Progenitor cell of endocrine pancreas (in vitro differentiated cells): Measurements from ENCODE around the gene S100A14. TPM values are rescaled to one million over a fixed set of nuclear protein-coding genes. Genes with fewer than 3 reads are reported as not detected.

Experiments
- DNase-seq: peaks from one replicate; pipeline ENCODE4 v3.0.0; 2021; ENCODE audit warnings: low spot score; ENCODE audit not compliant: unreplicated experiment
- H3K27ac Mint-ChIP-seq: 2 replicates; pipeline ENCODE4 v1.8.0; 2021; ENCODE audit warnings: mild to moderate bottlenecking, moderate library complexity, mixed read lengths
- H3K27me3 Mint-ChIP-seq: 2 replicates; pipeline ENCODE4 v1.8.0; 2021; ENCODE audit warnings: mixed read lengths
- H3K36me3 Mint-ChIP-seq: 2 replicates; pipeline ENCODE4 v1.8.0; 2022; ENCODE audit warnings: mixed read lengths; ENCODE audit not compliant: insufficient read depth
- H3K4me1 Mint-ChIP-seq: 2 replicates; pipeline ENCODE4 v1.8.0; 2021; ENCODE audit warnings: low read depth, mixed read lengths
- H3K4me3 Mint-ChIP-seq: 2 replicates; pipeline ENCODE4 v1.8.0; 2021; ENCODE audit warnings: low read depth, mild to moderate bottlenecking, moderate library complexity, mixed read lengths
- H3K9me3 Mint-ChIP-seq: 2 replicates; pipeline ENCODE4 v1.8.0; 2021; ENCODE audit warnings: low read depth, mixed read lengths
- total RNA-seq: library from RNA; stranded (reverse); gene quantifications from 2 replicates; pipeline ENCODE4 v1.2.1, GENCODE V29; 2021
- TF ChIP-seq, protein P1 (sequence below): fragments of 200-600 bp; sonication (generic); IDR thresholded peaks from one replicate; pipeline ENCODE4 v1.5.0; 2021; ENCODE audit warnings: antibody characterized with exemption, mild to moderate bottlenecking; ENCODE audit not compliant: unreplicated experiment

S100A14 gene
- total RNA-seq, 1 donor from 2014 or later = 1.4 TPM

DNA sequence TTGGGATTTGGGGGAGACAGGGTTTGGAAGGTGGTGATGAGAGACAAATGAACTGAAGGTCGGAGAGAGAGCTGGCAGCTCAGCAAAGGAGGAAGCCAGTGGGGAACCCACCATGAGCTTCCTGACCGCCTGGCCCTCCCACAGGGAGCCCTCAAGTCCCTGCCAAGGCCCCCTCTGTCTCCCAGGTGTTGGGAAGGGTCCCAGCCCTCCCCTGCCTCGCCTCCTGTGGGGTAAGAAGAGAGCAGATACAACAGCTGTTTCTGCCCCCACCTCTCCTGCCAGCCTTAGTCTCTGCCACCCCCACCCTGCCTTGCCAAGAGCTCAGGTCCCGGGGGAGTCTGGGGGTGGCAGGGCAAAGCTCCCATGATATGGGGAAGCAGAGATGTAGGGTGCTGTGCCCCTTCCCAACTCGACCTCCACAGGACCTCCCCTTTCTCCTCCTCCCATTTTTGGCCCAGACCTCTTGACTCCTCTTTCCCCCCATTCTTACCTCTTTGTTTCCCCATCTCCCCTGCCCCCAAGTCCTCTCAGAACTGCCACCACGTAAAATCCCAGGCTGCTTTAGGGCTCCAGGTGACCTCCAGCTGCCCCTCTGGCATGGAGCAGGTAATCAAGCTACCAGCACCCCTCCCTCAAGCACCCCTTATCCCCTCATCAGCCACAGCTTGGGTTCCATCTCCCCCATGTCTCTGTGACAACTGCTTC is 12.7 kb upstream of the S100A14 start:
- H3K9me3 Mint-ChIP-seq = peaks cover 4% of the 10 kb centered on the region
- no peak overlapping the region for H3K27ac Mint-ChIP-seq
- H3K4me1 Mint-ChIP-seq = peaks cover 34% of the 10 kb centered on the region

DNA sequence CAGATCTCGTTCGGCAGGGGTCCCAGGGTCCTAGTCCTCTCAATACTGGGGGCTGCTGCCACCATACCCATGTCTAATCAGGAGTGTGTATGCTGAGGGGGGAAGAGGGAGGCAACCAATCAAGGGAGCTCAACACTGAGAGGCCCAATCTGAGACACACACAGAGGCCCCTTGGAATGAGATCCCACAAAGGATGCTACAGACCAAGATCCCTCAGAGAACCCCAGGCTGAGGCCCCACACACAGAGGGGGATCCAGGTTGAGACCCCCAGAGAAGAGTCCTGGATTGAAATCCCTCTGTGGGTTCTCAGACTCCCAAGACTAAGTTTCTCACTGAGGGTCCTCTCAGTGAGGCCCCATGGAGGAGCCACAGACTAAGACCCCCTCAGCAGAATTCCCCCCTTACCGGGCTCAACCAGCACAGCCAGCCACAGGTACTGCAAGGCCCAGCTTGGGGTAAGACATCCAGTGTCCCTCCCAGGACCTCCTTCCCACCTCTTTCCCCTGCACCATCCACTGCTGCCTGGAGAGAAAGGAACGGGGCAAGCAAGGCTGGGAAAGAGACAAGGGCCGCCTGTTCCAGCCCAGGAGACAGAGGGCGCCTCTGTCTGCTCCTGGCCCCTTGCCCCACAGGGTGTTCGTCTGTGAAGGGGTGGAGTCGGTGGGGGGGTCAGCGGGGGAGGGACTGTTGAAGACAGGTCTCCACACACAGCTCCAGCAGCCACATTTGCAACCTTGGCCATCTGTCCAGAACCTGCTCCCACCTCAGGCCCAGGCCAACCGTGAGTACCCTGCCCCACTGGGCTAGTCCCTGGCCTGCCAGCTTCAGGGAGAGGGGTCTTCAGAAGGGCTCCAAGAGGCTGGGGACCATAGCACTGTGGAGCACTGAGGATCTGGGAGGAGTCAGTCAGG is 11.8 kb upstream of the S100A14 start, which contains the start of gene S100A1:
Gene S100A1, plus strand, starts transcription at position 720 of the 912 bp plus-strand sequence. CDS start 2,088 bp downstream, outside the sequence.
- peaks cover 4% of the 10 kb centered on the region for H3K36me3 Mint-ChIP-seq
- peaks cover 34% of the 10 kb centered on the region for H3K4me1 Mint-ChIP-seq
- no peak for DNase-seq
- peak within 1 kb of the TSS; percentile 99 for H3K27ac Mint-ChIP-seq
- TF ChIP-seq, protein P1, sequence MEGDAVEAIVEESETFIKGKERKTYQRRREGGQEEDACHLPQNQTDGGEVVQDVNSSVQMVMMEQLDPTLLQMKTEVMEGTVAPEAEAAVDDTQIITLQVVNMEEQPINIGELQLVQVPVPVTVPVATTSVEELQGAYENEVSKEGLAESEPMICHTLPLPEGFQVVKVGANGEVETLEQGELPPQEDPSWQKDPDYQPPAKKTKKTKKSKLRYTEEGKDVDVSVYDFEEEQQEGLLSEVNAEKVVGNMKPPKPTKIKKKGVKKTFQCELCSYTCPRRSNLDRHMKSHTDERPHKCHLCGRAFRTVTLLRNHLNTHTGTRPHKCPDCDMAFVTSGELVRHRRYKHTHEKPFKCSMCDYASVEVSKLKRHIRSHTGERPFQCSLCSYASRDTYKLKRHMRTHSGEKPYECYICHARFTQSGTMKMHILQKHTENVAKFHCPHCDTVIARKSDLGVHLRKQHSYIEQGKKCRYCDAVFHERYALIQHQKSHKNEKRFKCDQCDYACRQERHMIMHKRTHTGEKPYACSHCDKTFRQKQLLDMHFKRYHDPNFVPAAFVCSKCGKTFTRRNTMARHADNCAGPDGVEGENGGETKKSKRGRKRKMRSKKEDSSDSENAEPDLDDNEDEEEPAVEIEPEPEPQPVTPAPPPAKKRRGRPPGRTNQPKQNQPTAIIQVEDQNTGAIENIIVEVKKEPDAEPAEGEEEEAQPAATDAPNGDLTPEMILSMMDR = peak; percentile 3
- peak within 1 kb of the TSS; percentile 92 for H3K4me3 Mint-ChIP-seq
- peaks cover under 1% of the 10 kb centered on the region for H3K9me3 Mint-ChIP-seq
- no peaks in the 10 kb centered on the region for H3K27me3 Mint-ChIP-seq

More for the DNA sequence above, 12.7 kb upstream of the S100A14 start:
- TF ChIP-seq, protein P1 = no peak
- DNase-seq = no peak
- no peak overlapping the region for H3K4me3 Mint-ChIP-seq
- H3K36me3 Mint-ChIP-seq = peaks cover 3% of the 10 kb centered on the region
- no peaks in the 10 kb centered on the region for H3K27me3 Mint-ChIP-seq

DNA sequence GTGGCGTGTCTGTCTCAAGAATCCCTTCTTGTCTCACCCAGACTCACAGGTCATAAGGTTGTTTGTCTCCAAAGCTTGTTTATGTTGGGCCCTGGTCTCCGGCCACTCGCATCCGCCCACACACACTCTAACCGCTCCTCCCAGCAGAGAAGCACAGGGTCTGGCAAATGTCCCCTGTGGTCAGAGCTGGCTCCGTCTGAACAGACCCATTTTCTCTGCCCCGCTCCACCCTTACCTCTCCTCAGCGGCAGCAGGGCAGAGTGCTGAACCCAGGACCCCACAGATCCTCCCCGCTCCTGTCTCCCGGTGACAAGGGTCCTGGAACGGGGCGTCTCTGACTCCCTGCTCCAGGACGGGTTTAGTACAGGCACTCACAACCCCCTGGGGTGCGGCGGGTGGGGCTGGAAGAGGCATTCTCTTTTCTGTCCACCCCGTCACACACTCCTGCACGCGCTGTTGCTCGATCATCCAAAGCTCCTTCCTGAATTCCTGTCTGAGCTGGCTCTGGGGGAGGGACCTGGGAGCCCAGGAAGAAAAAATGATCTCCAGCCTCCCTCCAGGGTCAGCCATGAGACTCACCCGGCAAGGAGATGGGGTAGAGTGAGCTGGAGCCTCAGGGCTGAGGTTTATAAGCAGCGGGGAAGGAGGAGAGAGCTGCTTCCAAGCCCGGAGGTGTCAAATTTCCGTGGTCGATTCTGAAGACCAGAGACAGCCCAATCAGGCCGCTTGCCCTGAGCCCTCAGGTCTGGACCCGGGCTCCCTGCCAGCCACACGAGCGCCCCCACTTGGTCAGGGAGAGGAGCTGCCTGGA is 11.0 kb upstream of the S100A14 start, which contains the start of gene S100A13:
Gene S100A13, minus strand, starts transcription at position 602 of the 811 bp plus-strand sequence. CDS start 1,033 bp downstream, outside the sequence.
- TF ChIP-seq, protein P1 = peak; percentile 84
- Mint-ChIP-seq H3K36me3 (peaks cover 7% of the 10 kb centered on the region), H3K4me1 (peaks cover 34% of the 10 kb centered on the region), H3K4me3 (peak within 1 kb of the TSS; percentile 92), H3K27me3 (no peaks in the 10 kb centered on the region), H3K9me3 (no peaks in the 10 kb centered on the region), H3K27ac (peak within 1 kb of the TSS; percentile 99)
- peak; percentile 85 for DNase-seq

DNA sequence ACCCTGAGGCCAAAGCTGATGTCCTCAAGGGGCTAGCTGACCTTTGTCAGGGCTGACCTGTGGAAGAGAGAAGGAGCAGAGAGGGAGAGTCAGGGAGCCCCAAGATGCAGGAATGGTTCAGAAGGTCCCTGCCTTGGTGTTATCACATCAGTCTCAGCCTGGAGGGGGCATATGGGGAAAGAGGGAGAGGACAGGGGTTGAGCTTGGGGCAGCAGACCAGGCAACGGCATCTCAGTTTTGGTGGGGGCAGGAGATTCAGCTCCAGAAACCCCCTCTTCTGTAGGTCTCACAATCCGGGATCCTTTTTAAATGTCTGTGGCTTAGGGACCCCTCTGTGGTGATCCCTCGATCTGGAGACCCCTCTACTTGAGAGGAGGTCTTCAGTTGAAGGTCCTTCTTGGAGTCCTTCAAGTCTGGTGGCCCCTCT is 10.4 kb upstream of the S100A14 start:
- Mint-ChIP-seq H3K4me3 (peak overlapping the region; percentile 92), H3K27ac (peak overlapping the region; percentile 99), H3K4me1 (peaks cover 32% of the 10 kb centered on the region), H3K27me3 (no peaks in the 10 kb centered on the region), H3K9me3 (no peaks in the 10 kb centered on the region), H3K36me3 (peaks cover 7% of the 10 kb centered on the region)
- no peak for DNase-seq
- TF ChIP-seq, protein P1 = no peak
